OCI-LY1 (cell line): ENCODE data around the gene EDC3.
A peak's percentile ranks its signal among the peaks of the same experiment; 100 is the strongest.
"Not testable (repeated sequence)": the region's sequence is repeated elsewhere in the genome, so short reads cannot be mapped to it uniquely, and the experiment has no call there.

ENCODE experiments used
- H2AFZ ChIP-seq: fragments of 200-600 bp; sonication (generic), shearing (Covaris generic); 2 replicates; pipeline ENCODE4 v1.6.0; 2014; ENCODE audit warnings: antibody characterized with exemption, mild to moderate bottlenecking, low read length
- H3F3A ChIP-seq: fragments of 200-600 bp; sonication (generic), shearing (Covaris generic); 2 replicates; pipeline ENCODE4 v1.6.0; 2014; ENCODE audit warnings: mild to moderate bottlenecking, antibody characterized with exemption, low read length, moderate library complexity; ENCODE audit not compliant: insufficient read depth
- H3K27ac ChIP-seq: fragments of 200-600 bp; sonication (generic); 2 replicates; pipeline ENCODE4 v1.5.1; 2014; ENCODE audit warnings: low read length, mixed run types, mild to moderate bottlenecking, low read depth; ENCODE audit not compliant: poor library complexity, severe bottlenecking
- H3K27me3 ChIP-seq: fragments of 200-600 bp; sonication (generic); 2 replicates; pipeline ENCODE4 v1.6.0; 2014; ENCODE audit warnings: antibody characterized with exemption, mild to moderate bottlenecking, low read length, moderate library complexity; ENCODE audit not compliant: insufficient read depth
- H3K36me3 ChIP-seq: fragments of 200-600 bp; sonication (generic); 2 replicates; pipeline ENCODE4 v1.6.1; 2014; ENCODE audit warnings: mild to moderate bottlenecking, antibody characterized with exemption, low read length, moderate library complexity, mixed read lengths; ENCODE audit not compliant: insufficient read depth
- H3K4me1 ChIP-seq: fragments of 200-600 bp; sonication (generic); 2 replicates; pipeline ENCODE4 v1.5.1; 2014; ENCODE audit warnings: mild to moderate bottlenecking, low read length, moderate library complexity; ENCODE audit not compliant: insufficient read depth, severe bottlenecking
- H3K4me2 ChIP-seq: fragments of 200-600 bp; sonication (generic), shearing (Covaris generic); 2 replicates; pipeline ENCODE4 v1.6.1; 2014; ENCODE audit warnings: low read length
- H3K4me3 ChIP-seq: fragments of 200-600 bp; sonication (generic); 2 replicates; pipeline ENCODE4 v1.5.1; 2014; ENCODE audit warnings: low read length, low read depth, mild to moderate bottlenecking, mixed read lengths; ENCODE audit not compliant: poor library complexity, severe bottlenecking
- H3K79me2 ChIP-seq: fragments of 200-600 bp; shearing (Covaris generic); 2 replicates; pipeline ENCODE4 v1.6.1; 2016; ENCODE audit warnings: mixed run types, low read length, mixed read lengths; ENCODE audit not compliant: insufficient read depth
- H3K9ac ChIP-seq: fragments of 200-600 bp; sonication (generic), shearing (Covaris generic); 2 replicates; pipeline ENCODE4 v1.6.1; 2014; ENCODE audit warnings: mild to moderate bottlenecking, low read length, mixed read lengths
- H3K9me2 ChIP-seq: fragments of 200-600 bp; sonication (generic), shearing (Covaris generic); 2 replicates; pipeline ENCODE4 v1.6.1; 2014; ENCODE audit warnings: low read depth, mild to moderate bottlenecking, low read length, mixed read lengths
- H3K9me3 ChIP-seq: fragments of 200-600 bp; shearing (Covaris generic); 2 replicates; pipeline ENCODE4 v1.6.1; 2014; ENCODE audit warnings: low read length, mixed read lengths
- H4K20me1 ChIP-seq: fragments of 200-600 bp; sonication (generic), shearing (Covaris generic); 2 replicates; pipeline ENCODE4 v1.6.0; 2016; ENCODE audit warnings: mild to moderate bottlenecking, low read length; ENCODE audit not compliant: insufficient read depth
- EZH2 ChIP-seq: fragments of 200-600 bp; sonication (generic), shearing (Covaris generic); IDR thresholded peaks from 2 replicates; pipeline ENCODE4 v1.8.0; 2017; ENCODE audit warnings: borderline replicate concordance, mixed run types, mild to moderate bottlenecking, antibody characterized with exemption, low read length, moderate library complexity, mixed read lengths
- TF ChIP-seq, protein P1 (sequence below): fragments of 200-600 bp; sonication (generic), shearing (Covaris generic); IDR thresholded peaks from 2 replicates; pipeline ENCODE4 v1.5.1; 2017; ENCODE audit warnings: mild to moderate bottlenecking, antibody characterized with exemption, low read length, moderate library complexity, mixed read lengths

The EDC3 gene

DNA sequence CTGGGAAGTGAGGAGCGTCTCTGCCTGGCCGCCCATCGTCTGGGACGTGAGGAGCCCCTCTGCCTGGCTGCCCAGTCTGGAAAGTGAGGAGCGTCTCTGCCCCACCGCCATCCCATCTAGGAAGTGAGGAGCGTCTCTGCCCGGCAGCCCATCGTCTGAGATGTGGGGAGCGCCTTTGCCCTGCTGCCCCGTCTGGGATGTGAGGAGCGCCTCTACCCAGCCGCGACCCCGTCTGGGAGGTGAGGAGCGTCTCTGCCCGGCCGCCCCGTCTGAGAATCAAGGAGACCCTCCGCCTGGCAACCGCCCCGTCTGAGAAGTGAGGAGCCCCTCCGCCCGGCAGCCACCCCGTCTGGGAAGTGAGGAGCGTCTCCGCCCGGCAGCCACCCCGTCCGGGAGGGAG is 32.9 kb upstream of the EDC3 start:
- not testable (repeated sequence) for H3K27ac ChIP-seq, H3K4me3 ChIP-seq, H3K9me2 ChIP-seq, H3K9ac ChIP-seq, H3K79me2 ChIP-seq, H3F3A ChIP-seq, H3K27me3 ChIP-seq, H2AFZ ChIP-seq, H4K20me1 ChIP-seq, H3K9me3 ChIP-seq, H3K36me3 ChIP-seq, H3K4me2 ChIP-seq
- H3K4me1 ChIP-seq = peaks cover 13% of the 10 kb centered on the region

DNA sequence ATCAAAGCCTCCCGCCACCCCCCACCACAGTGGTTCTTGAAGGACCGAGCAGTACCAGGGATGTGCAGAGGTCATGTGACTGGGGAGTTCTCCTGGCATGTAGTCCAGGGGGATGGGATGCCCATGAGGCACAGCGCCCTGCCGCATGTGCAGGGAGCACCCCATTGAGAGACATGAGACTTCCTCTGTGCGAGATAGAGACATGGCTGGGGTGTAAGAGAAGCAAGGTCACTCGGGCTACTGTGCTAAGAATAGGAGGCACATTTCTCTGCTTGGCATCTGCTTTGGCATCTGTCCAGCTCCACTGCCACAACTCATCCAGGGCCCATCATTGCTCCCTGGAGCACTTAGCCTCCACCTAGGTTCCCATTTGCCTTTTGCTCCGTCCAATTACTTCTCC is 31.9 kb upstream of the EDC3 start:
- H3K79me2 ChIP-seq = no peaks in the 10 kb centered on the region
- no peak overlapping the region for H3K27ac ChIP-seq
- H3K9me3 ChIP-seq = no peaks in the 10 kb centered on the region
- no peak for TF ChIP-seq EZH2
- TF ChIP-seq, protein P1, sequence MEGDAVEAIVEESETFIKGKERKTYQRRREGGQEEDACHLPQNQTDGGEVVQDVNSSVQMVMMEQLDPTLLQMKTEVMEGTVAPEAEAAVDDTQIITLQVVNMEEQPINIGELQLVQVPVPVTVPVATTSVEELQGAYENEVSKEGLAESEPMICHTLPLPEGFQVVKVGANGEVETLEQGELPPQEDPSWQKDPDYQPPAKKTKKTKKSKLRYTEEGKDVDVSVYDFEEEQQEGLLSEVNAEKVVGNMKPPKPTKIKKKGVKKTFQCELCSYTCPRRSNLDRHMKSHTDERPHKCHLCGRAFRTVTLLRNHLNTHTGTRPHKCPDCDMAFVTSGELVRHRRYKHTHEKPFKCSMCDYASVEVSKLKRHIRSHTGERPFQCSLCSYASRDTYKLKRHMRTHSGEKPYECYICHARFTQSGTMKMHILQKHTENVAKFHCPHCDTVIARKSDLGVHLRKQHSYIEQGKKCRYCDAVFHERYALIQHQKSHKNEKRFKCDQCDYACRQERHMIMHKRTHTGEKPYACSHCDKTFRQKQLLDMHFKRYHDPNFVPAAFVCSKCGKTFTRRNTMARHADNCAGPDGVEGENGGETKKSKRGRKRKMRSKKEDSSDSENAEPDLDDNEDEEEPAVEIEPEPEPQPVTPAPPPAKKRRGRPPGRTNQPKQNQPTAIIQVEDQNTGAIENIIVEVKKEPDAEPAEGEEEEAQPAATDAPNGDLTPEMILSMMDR = no peak
- H3K4me2 ChIP-seq = no peak overlapping the region
- no peaks in the 10 kb centered on the region for H4K20me1 ChIP-seq
- no peak overlapping the region for H3K9ac ChIP-seq
- H2AFZ ChIP-seq = no peak overlapping the region
- H3F3A ChIP-seq = no peaks in the 10 kb centered on the region
- H3K9me2 ChIP-seq = no peaks in the 10 kb centered on the region
- no peaks in the 10 kb centered on the region; the same call in 1 of the 2 replicates for H3K27me3 ChIP-seq
- H3K36me3 ChIP-seq = no peaks in the 10 kb centered on the region
- H3K4me1 ChIP-seq = peaks cover 13% of the 10 kb centered on the region
- no peak overlapping the region for H3K4me3 ChIP-seq

DNA sequence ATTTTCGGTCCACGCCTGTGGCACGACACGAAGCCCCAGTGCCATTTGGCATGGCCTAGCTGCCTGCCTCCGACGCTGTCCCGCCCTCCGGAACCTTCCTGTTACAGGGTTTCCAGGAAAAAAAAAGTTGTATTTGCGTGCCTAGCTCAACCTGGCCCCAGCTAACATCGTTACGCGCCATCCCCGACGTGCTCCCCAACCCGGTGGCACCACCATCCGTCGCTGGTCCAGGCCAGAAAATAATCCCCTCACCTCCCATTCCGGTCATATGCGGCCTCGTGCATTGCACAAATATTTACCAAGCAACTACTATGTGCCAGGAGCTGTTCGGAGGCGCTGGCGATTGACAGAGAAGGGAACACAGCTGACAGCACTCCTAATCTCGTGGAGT is 30.9 kb upstream of the EDC3 start:
- TF ChIP-seq, protein P1 = no peak
- no peak for TF ChIP-seq EZH2
- Histone ChIP-seq H3K27ac (no peak overlapping the region), H3K9me2 (no peaks in the 10 kb centered on the region), H3K4me1 (peaks cover 13% of the 10 kb centered on the region), H3K4me2 (peak overlapping the region; percentile 71), H3F3A (no peaks in the 10 kb centered on the region), H3K79me2 (no peaks in the 10 kb centered on the region), H3K36me3 (no peaks in the 10 kb centered on the region), H3K9me3 (no peaks in the 10 kb centered on the region), H2AFZ (no peak overlapping the region), H3K9ac (no peak overlapping the region), H3K4me3 (peak overlapping the region; percentile 62), H4K20me1 (no peaks in the 10 kb centered on the region), H3K27me3 (no peaks in the 10 kb centered on the region; the same call in 1 of the 2 replicates)
